H1 (cell line): ENCODE results near the gene KRTAP10-2. TPM values are rescaled to one million over a fixed set of nuclear protein-coding genes. Genes with fewer than 3 reads are reported as not detected.

ENCODE experiments used
- CTCF ChIA-PET: fragments of 300-600 bp; sonication (Branson Sonifier 250); formaldehyde crosslinking; loops from one replicate; lab custom pipeline; 2021; ENCODE audit not compliant: partially characterized antibody; lab: Charles Lee
- POLR2A ChIA-PET: fragments of 300-600 bp; sonication (Branson Sonifier 250); formaldehyde crosslinking; loops from one replicate; lab custom pipeline; 2021; ENCODE audit warnings: inconsistent platforms; ENCODE audit not compliant: partially characterized antibody; lab: Charles Lee
- DNase-seq, 2 experiments: peaks; one replicate each; pipeline versions ENCODE4 v3.0.0 to v3.0.0-alpha.2; 2010 to 2022; ENCODE audit warnings: low spot score in 2 of 2, low read depth in 1 of 2, mixed read lengths in 1 of 2
- FAIRE-seq: peaks from 2 replicates; lab custom pipeline; 2011; peaks lifted over from hg19 to GRCh38; lab: Jason Lieb, UNC
- H2AFZ ChIP-seq: 2 replicates; pipeline ENCODE4 v1.8.1; 2012; ENCODE audit warnings: low read length, inconsistent platforms
- H2AK5ac ChIP-seq: 2 replicates; pipeline ENCODE4 v1.6.1; 2013; ENCODE audit warnings: low read depth, low read length
- H2BK120ac ChIP-seq: replicated peaks from 2 replicates; pipeline ENCODE3; 2013; ENCODE audit warnings: low read depth, low read length, inconsistent platforms
- H2BK12ac ChIP-seq: 2 replicates; pipeline ENCODE4 v1.6.1; 2013; ENCODE audit warnings: low read depth, low read length
- H2BK15ac ChIP-seq: 2 replicates; pipeline ENCODE4 v1.6.1; 2013; ENCODE audit warnings: low read length
- H2BK20ac ChIP-seq: 2 replicates; pipeline ENCODE4 v1.6.1; 2013; ENCODE audit warnings: low read length
- H2BK5ac ChIP-seq: 2 replicates; pipeline ENCODE4 v1.6.1; 2013; ENCODE audit warnings: low read depth, low read length
- H3K14ac ChIP-seq: 2 replicates; pipeline ENCODE4 v1.6.1; 2013; ENCODE audit warnings: inconsistent platforms; ENCODE audit not compliant: insufficient read length
- H3K18ac ChIP-seq: 2 replicates; pipeline ENCODE4 v1.6.1; 2013; ENCODE audit warnings: low read length; ENCODE audit errors: extremely low read depth
- H3K23ac ChIP-seq: 2 replicates; pipeline ENCODE4 v1.6.1; 2013; ENCODE audit warnings: inconsistent platforms; ENCODE audit not compliant: insufficient read length
- H3K23me2 ChIP-seq: 2 replicates; pipeline ENCODE4 v1.6.1; 2013; ENCODE audit warnings: low read depth, low read length
- H3K27ac ChIP-seq: 2 replicates; pipeline ENCODE4 v1.6.1; 2011; ENCODE audit warnings: low read depth, low read length, inconsistent platforms
- H3K27me3 ChIP-seq, 4 experiments: replicated peaks in 1 of 4; 1 replicate in 1 of 4; 2 replicates in 3 of 4; pipeline versions ENCODE4 v1.6.1 to v1.8.1; 2011 to 2013; ENCODE audit warnings: low read length in 3 of 4, mild to moderate bottlenecking in 3 of 4, inconsistent platforms in 2 of 4, mixed read lengths in 2 of 4, moderate library complexity in 1 of 4; ENCODE audit not compliant: control insufficient read depth in 3 of 4, insufficient read depth in 3 of 4; ENCODE audit errors: extremely low read depth in 1 of 4
- H3K36me3 ChIP-seq, 4 experiments: 2 replicates each; pipeline versions ENCODE4 v1.6.1 to v1.8.1; 2011 to 2013; ENCODE audit warnings: mild to moderate bottlenecking in 4 of 4, low read length in 3 of 4, moderate library complexity in 2 of 4, control low read depth in 1 of 4, inconsistent platforms in 1 of 4; ENCODE audit not compliant: insufficient read depth in 4 of 4, control insufficient read depth in 2 of 4
- H3K4ac ChIP-seq: replicated peaks from 2 replicates; pipeline ENCODE3; 2013; ENCODE audit warnings: low read length, low read depth, mixed read lengths, inconsistent platforms; ENCODE audit not compliant: insufficient read length
- H3K4me1 ChIP-seq, 4 experiments: replicated peaks in 1 of 4; 1 replicate in 1 of 4; 2 replicates in 3 of 4; pipeline versions ENCODE4 v1.6.1 to v1.8.1; 2011 to 2013; ENCODE audit warnings: low read length in 3 of 4, inconsistent platforms in 2 of 4, mixed read lengths in 1 of 4; ENCODE audit not compliant: insufficient read depth in 4 of 4, control insufficient read depth in 3 of 4
- H3K4me2 ChIP-seq, 2 experiments: 2 replicates each; pipeline versions ENCODE4 v1.6.1 to v1.8.1; 2011 to 2013; ENCODE audit warnings: low read depth in 2 of 2, low read length in 2 of 2, control low read depth in 1 of 2, inconsistent platforms in 1 of 2, mild to moderate bottlenecking in 1 of 2; ENCODE audit not compliant: insufficient read depth in 1 of 2
- H3K4me3 ChIP-seq, 4 experiments: fragments of 200-600, 300-600 bp in 1 of 4; sonication (generic), shearing (Covaris generic), sonication (Bioruptor Twin) in 1 of 4; 2 replicates each; pipeline versions ENCODE4 v1.5.1 to v1.8.1; 2011 to 2016; ENCODE audit warnings: low read length in 4 of 4, low read depth in 3 of 4, control low read depth in 2 of 4, inconsistent platforms in 2 of 4, mild to moderate bottlenecking in 2 of 4, mixed read lengths in 1 of 4, moderate library complexity in 1 of 4; ENCODE audit not compliant: insufficient read depth in 2 of 4; ENCODE audit errors: extremely low read depth in 1 of 4
- H3K56ac ChIP-seq: replicated peaks from 2 replicates; pipeline ENCODE3; 2013; ENCODE audit warnings: low read depth, mild to moderate bottlenecking, mixed read lengths, low read length, inconsistent platforms; ENCODE audit not compliant: insufficient read length
- H3K79me1 ChIP-seq: 2 replicates; pipeline ENCODE4 v1.6.1; 2013; ENCODE audit warnings: low read depth, low read length, control low read depth
- H3K79me2 ChIP-seq, 2 experiments: 2 replicates each; pipeline versions ENCODE4 v1.6.1 to v1.8.1; 2012 to 2013; ENCODE audit warnings: low read length in 2 of 2, mild to moderate bottlenecking in 2 of 2, inconsistent platforms in 1 of 2; ENCODE audit not compliant: insufficient read depth in 2 of 2, control insufficient read depth in 1 of 2
- H3K9ac ChIP-seq, 4 experiments: replicated peaks in 1 of 4; 1 replicate in 1 of 4; 2 replicates in 3 of 4; pipeline versions ENCODE4 v1.6.1 to v1.8.1; 2011 to 2013; ENCODE audit warnings: low read depth in 3 of 4, low read length in 3 of 4, control low read depth in 2 of 4, mild to moderate bottlenecking in 2 of 4, moderate library complexity in 2 of 4, inconsistent platforms in 1 of 4; ENCODE audit errors: extremely low read depth in 1 of 4
- H3K9me3 ChIP-seq, 2 experiments: 2 replicates each; pipeline versions ENCODE4 v1.6.1 to v1.8.1; 2012 to 2013; ENCODE audit warnings: mild to moderate bottlenecking in 2 of 2, moderate library complexity in 2 of 2, control low read depth in 1 of 2, inconsistent platforms in 1 of 2, low read depth in 1 of 2, low read length in 1 of 2, mixed read lengths in 1 of 2; ENCODE audit not compliant: insufficient read depth in 2 of 2
- H4K20me1 ChIP-seq, 2 experiments: replicated peaks in 1 of 2; 2 replicates each; pipeline versions ENCODE3 to v1.8.1; 2011 to 2013; ENCODE audit warnings: inconsistent platforms in 2 of 2, low read length in 2 of 2, mild to moderate bottlenecking in 1 of 2; ENCODE audit not compliant: insufficient read depth in 2 of 2, control insufficient read depth in 1 of 2
- H4K5ac ChIP-seq: 2 replicates; pipeline ENCODE4 v1.6.1; 2013; ENCODE audit warnings: low read length, low read depth, mixed read lengths, inconsistent platforms; ENCODE audit not compliant: insufficient read length
- H4K8ac ChIP-seq: 2 replicates; pipeline ENCODE4 v1.8.0; 2013; ENCODE audit warnings: mild to moderate bottlenecking, moderate library complexity, low read length, inconsistent platforms; ENCODE audit not compliant: insufficient read depth; ENCODE audit errors: extremely low read depth
- H4K91ac ChIP-seq: replicated peaks from 2 replicates; pipeline ENCODE3; 2013; ENCODE audit warnings: low read length, mixed read lengths, inconsistent platforms; ENCODE audit not compliant: insufficient read length
- ATF2 ChIP-seq: IDR thresholded peaks from 2 replicates; pipeline ENCODE4 v1.6.1; 2012; ENCODE audit warnings: low read length, inconsistent platforms
- BCL11A ChIP-seq, 2 experiments: IDR thresholded peaks; one replicate each; pipeline ENCODE4 v1.6.1; 2011; ENCODE audit warnings: low read depth in 2 of 2, low read length in 2 of 2, mild to moderate bottlenecking in 2 of 2
- CHD1 ChIP-seq: IDR thresholded peaks from 2 replicates; pipeline ENCODE4 v1.6.1; 2012; ENCODE audit warnings: low read depth, low read length, improper control_type of control experiment
- CTCF ChIP-seq, 3 experiments: IDR thresholded peaks; 1 replicate in 2 of 3; 2 replicates in 1 of 3; pipeline versions ENCODE4 v1.5.1 to v1.6.1; 2011; ENCODE audit warnings: low read length in 3 of 3, mild to moderate bottlenecking in 3 of 3, inconsistent platforms in 2 of 3, low read depth in 1 of 3, moderate library complexity in 1 of 3; ENCODE audit not compliant: insufficient read depth in 1 of 3; ENCODE audit errors: control extremely low read depth in 1 of 3
- NANOG ChIP-seq: IDR thresholded peaks from 2 replicates; pipeline ENCODE4 v1.6.1; 2011; ENCODE audit warnings: low read length, low read depth, mild to moderate bottlenecking, inconsistent platforms; ENCODE audit not compliant: insufficient read depth, poor library complexity, severe bottlenecking
- TAF7 ChIP-seq: optimal IDR thresholded peaks from 2 replicates; pipeline ENCODE3; 2011; ENCODE audit warnings: low read depth, mild to moderate bottlenecking, inconsistent platforms, low read length, moderate library complexity, borderline replicate concordance
- ZNF274 ChIP-seq: IDR thresholded peaks from 2 replicates; pipeline ENCODE4 v1.7.0; 2012; ENCODE audit warnings: low read length, borderline replicate concordance; ENCODE audit errors: extremely low read depth
- WGBS, 2 experiments: shearing (Covaris generic) in 1 of 2; methylation state at CpG; one replicate each; pipeline versions ENCODE4 v1.1.6 to v1.1.7; 2013 to 2015; ENCODE audit warnings: low lambda C conversion rate in 2 of 2, mixed read lengths in 2 of 2, inconsistent platforms in 1 of 2, low coverage in 1 of 2, missing lambda C conversion rate in 1 of 2; ENCODE audit not compliant: insufficient replicate concordance in 2 of 2, insufficient coverage in 1 of 2, insufficient read length in 1 of 2; ENCODE audit errors: extremely low coverage in 1 of 2, missing lambda C conversion rate in 1 of 2; 5-methylcytosine and 5-hydroxymethylcytosine counted together
- polyA plus RNA-seq, 7 experiments: library from polyadenylated mRNA; depleted of rRNA in 3 of 7; stranded (reverse) in 5 of 7; unstranded in 2 of 7; fragments of >200 nt in 5 of 7; fragments of 200-250 nt in 2 of 7; gene quantifications; 1 replicate in 5 of 7; 2 replicates in 1 of 7; 4 replicates in 1 of 7; pipeline versions ENCODE4 v1.2.1 to v1.2.3, GENCODE V29; 2011 to 2013; ENCODE audit warnings: missing spikeins in 2 of 7, mixed read lengths in 2 of 7
- total RNA-seq: library from RNA; stranded (reverse); fragmentation: NEBNext Ultra II Directional; extraction: Animal tissue kit (Norgen Biotek cat#: 25700); gene quantifications from 2 replicates; pipeline ENCODE4 v1.2.1, GENCODE V29; 2021

The KRTAP10-2 gene
- total and polyA plus RNA-seq, 2 of the 8 experiments (the other 6 are each of a cell fraction or from before 2014, with no cell fraction given): 0.11 TPM; not detected in 1

- CTCF ChIA-PET: no interaction called here
- WGBS, 2 experiments: 87% methylated on average over 24 of the region's 24 CpGs; no CpG with 5 or more reads in 1 of the 2 experiments
- H3K23me2 ChIP-seq: 0 out of 2 replicates have a peak, but pooled peaks cover 4% of the 10 kb centered on the region
- TF ChIP-seq ATF2 (no peak), CHD1 (no peak), TAF7 (no peak), NANOG (no peak), CTCF (IDR thresholded peaks at IDR 0.05; ENCODE audit: control extremely low read depth in 1 of 3, insufficient read depth in 1 of 3, low read depth in 1 of 3, low read length in 3 of 3) (no peak), ZNF274 (no peak), BCL11A (IDR thresholded peaks at IDR 0.05; ENCODE audit: low read depth in 2 of 2, low read length in 2 of 2) (no peak)
These were observed 38.4 kb upstream of the KRTAP10-2 start for GRCh38 chr21:44589586-44590305.

More at GRCh38 chr21:44589586-44590305, 38.4 kb upstream of the KRTAP10-2 start:
- Histone ChIP-seq H3K4me3 (no peak overlapping the region), H3K9ac (no peak overlapping the region), H3K56ac (no peak overlapping the region), H4K91ac (no peak overlapping the region), H3K23ac (no peak overlapping the region), H3K4ac (no peak overlapping the region), H3K27me3 (no peaks in the 10 kb centered on the region), H2BK5ac (no peak overlapping the region), H4K8ac (peak overlapping the region; percentile 15; the same call in 1 of the 2 replicates), H4K5ac (no peak overlapping the region), H3K14ac (no peak overlapping the region), H2BK20ac (no peak overlapping the region), H3K79me2 (no peaks in the 10 kb centered on the region), H3K18ac (peak overlapping the region; percentile 32; the same call in 1 of the 2 replicates), H2BK120ac (no peak overlapping the region), H3K36me3 (no peaks in the 10 kb centered on the region; a peak in 1 of 8 replicates), H2AK5ac (no peak overlapping the region), H3K4me2 (no peak overlapping the region), H3K27ac (no peak overlapping the region), H2BK15ac (no peak overlapping the region), H3K4me1 (peaks cover 2 to 15% (median 6%) of the 10 kb centered on the region in 4 experiments), H3K9me3 (no peaks in the 10 kb centered on the region), H2AFZ (no peak overlapping the region), H2BK12ac (0 out of 2 replicates have a peak overlapping the region, but pooled peaks have one; percentile 29), H3K79me1 (no peaks in the 10 kb centered on the region), H4K20me1 (no peaks in the 10 kb centered on the region)
- DNase-seq (peak in 1 of 2 experiments; percentile 38), FAIRE-seq (no peak)
- POLR2A ChIA-PET: no interaction called here
